ENCODE measurements around the gene SULT1C2. TPM values are rescaled to one million over a fixed set of nuclear protein-coding genes. Genes with fewer than 3 reads are reported as not detected.

The SULT1C2 gene
- total RNA-seq, 1 experiment from 2014 or later: 2.0 TPM

DNA sequence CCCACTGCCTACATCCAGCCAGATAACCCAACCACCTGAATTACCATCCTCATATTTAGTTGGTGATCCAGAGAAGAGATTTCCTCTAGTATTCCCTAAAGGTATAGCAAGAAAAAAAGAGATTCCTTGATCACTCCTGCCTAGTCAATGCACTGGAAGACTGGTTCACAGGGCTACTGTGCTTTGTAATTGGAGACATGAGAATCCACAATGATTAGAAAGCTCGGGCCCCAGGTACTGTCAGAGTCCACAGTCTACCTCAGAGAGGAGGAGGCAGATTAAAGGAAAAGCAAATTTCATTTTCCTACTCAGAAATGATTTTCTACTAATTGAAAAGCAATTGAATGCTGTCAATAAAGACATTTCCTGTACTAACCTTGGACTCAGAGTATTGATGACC, 26.7 kb upstream of the SULT1C2 start:
- H3K4me1 Mint-ChIP-seq (ENCODE audit: low read depth, unreplicated experiment): peaks cover 35% of the 10 kb centered on the region
- H3K4me3 Mint-ChIP-seq (ENCODE audit: low read depth, unreplicated experiment): no peak overlapping the region
- H3K27me3 Mint-ChIP-seq (ENCODE audit: unreplicated experiment): no peaks in the 10 kb centered on the region
- no peak overlapping the region for H3K27ac Mint-ChIP-seq (ENCODE audit: unreplicated experiment)
- H3K36me3 Mint-ChIP-seq (ENCODE audit: insufficient read depth, unreplicated experiment): no peaks in the 10 kb centered on the region
- TF ChIP-seq, protein P1, sequence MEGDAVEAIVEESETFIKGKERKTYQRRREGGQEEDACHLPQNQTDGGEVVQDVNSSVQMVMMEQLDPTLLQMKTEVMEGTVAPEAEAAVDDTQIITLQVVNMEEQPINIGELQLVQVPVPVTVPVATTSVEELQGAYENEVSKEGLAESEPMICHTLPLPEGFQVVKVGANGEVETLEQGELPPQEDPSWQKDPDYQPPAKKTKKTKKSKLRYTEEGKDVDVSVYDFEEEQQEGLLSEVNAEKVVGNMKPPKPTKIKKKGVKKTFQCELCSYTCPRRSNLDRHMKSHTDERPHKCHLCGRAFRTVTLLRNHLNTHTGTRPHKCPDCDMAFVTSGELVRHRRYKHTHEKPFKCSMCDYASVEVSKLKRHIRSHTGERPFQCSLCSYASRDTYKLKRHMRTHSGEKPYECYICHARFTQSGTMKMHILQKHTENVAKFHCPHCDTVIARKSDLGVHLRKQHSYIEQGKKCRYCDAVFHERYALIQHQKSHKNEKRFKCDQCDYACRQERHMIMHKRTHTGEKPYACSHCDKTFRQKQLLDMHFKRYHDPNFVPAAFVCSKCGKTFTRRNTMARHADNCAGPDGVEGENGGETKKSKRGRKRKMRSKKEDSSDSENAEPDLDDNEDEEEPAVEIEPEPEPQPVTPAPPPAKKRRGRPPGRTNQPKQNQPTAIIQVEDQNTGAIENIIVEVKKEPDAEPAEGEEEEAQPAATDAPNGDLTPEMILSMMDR (IDR thresholded peaks at IDR 0.05; ENCODE audit: unreplicated experiment): no peak
- BruUV-seq (replicated peaks): no TSS peak
- H3K9me3 Mint-ChIP-seq (ENCODE audit: low read depth, unreplicated experiment): no peaks in the 10 kb centered on the region
- intact Hi-C loops (cut with micrococcal nuclease; ENCODE audit: unreplicated experiment): no loop called here
- DNase-seq: no peak
- CTCF ChIA-PET: no interaction called here

DNA sequence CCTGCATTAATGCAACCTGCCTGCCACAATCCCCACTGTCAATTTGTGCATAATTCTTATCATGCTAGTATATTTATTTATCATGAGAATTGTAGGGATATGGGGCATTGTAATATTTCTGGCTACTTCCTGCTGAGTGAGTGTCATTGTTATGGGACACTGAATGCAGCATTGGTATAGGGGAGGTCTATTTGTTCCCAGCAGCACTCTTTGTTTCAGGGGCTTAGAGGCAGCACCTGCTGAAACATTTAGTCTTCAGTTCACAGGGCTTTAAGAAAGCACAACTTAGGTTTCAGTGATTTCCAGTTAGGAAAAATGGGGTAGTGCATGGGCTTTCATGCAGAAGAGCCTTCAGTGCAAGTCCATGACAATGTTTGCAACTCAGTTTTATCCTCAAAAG, 25.3 kb upstream of the SULT1C2 start:
- CTCF ChIA-PET: no interaction called here
- no peak overlapping the region for H3K27ac Mint-ChIP-seq (ENCODE audit: unreplicated experiment)
- H3K36me3 Mint-ChIP-seq (ENCODE audit: insufficient read depth, unreplicated experiment): no peaks in the 10 kb centered on the region
- TF ChIP-seq, protein P1 (IDR thresholded peaks at IDR 0.05; ENCODE audit: unreplicated experiment): no peak
- H3K4me3 Mint-ChIP-seq (ENCODE audit: low read depth, unreplicated experiment): no peak overlapping the region
- BruUV-seq (replicated peaks): no TSS peak
- peaks cover 48% of the 10 kb centered on the region for H3K4me1 Mint-ChIP-seq (ENCODE audit: low read depth, unreplicated experiment)
- DNase-seq: no peak
- no peaks in the 10 kb centered on the region for H3K27me3 Mint-ChIP-seq (ENCODE audit: unreplicated experiment)
- intact Hi-C loops (cut with micrococcal nuclease; ENCODE audit: unreplicated experiment): no loop called here
- H3K9me3 Mint-ChIP-seq (ENCODE audit: low read depth, unreplicated experiment): no peaks in the 10 kb centered on the region

DNA sequence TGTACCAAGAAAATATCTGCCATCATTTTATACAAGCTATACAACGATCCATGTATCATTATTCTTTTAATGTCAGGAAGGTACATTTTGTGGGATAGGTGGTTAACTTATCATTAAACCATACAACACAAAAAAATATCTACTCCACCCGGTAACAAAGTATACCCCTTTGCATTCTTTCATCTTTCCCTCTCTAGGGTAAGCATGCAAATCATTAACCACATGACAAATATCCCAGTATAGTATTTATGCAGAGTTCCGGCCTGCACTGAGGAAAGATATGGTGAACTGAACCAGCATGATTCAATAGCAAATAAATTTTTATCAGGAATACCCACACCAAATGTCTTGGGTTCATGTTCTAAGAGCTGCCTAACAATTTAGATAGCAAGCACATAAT, 22.5 kb upstream of the SULT1C2 start:
- CTCF ChIA-PET: no interaction called here
- TF ChIP-seq, protein P1 (IDR thresholded peaks at IDR 0.05; ENCODE audit: unreplicated experiment): no peak
- H3K9me3 Mint-ChIP-seq (ENCODE audit: low read depth, unreplicated experiment): no peaks in the 10 kb centered on the region
- no peaks in the 10 kb centered on the region for H3K27me3 Mint-ChIP-seq (ENCODE audit: unreplicated experiment)
- H3K4me1 Mint-ChIP-seq (ENCODE audit: low read depth, unreplicated experiment): peaks cover 76% of the 10 kb centered on the region
- BruUV-seq (replicated peaks): no TSS peak
- H3K27ac Mint-ChIP-seq (ENCODE audit: unreplicated experiment): peak overlapping the region; percentile 77
- no peak overlapping the region for H3K4me3 Mint-ChIP-seq (ENCODE audit: low read depth, unreplicated experiment)
- H3K36me3 Mint-ChIP-seq (ENCODE audit: insufficient read depth, unreplicated experiment): peaks cover 3% of the 10 kb centered on the region
- intact Hi-C loops (cut with micrococcal nuclease; ENCODE audit: unreplicated experiment): loop anchor here (5.0 kb wide), 1 partner anchor 49 kb away; no protein-coding TSS in a partner anchor
- DNase-seq: no peak

DNA sequence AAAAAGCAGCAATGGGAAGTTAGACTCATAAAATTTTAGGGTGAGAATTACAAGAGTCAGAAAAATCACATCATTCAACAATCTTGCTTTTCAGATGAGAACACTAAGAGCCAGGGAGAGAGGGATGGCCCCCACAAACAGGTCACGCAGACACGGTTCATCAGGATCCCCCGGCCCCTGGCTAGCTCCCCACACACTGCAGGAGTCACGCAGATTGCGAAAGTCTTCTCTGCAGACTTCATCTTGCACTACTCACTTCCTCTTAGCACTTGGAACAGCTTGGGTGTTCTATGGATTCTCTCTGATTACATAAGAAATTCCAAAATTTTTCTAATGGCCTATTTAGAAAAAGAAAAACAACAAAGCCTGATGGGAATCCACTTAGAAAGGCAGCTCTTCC, 21.6 kb upstream of the SULT1C2 start:
- intact Hi-C loops (cut with micrococcal nuclease; ENCODE audit: unreplicated experiment): loop anchor here (5.0 kb wide), 1 partner anchor 50 kb away; no protein-coding TSS in a partner anchor
- TF ChIP-seq, protein P1 (IDR thresholded peaks at IDR 0.05; ENCODE audit: unreplicated experiment): no peak
- peak overlapping the region; percentile 77 for H3K27ac Mint-ChIP-seq (ENCODE audit: unreplicated experiment)
- CTCF ChIA-PET: interaction anchor here (1.3 kb wide), 1 partner anchor 51 kb away, joined by 3 read pairs; no protein-coding TSS in a partner anchor
- no TSS peak for BruUV-seq (replicated peaks)
- no peaks in the 10 kb centered on the region for H3K27me3 Mint-ChIP-seq (ENCODE audit: unreplicated experiment)
- no peak for DNase-seq
- H3K4me1 Mint-ChIP-seq (ENCODE audit: low read depth, unreplicated experiment): peaks cover 84% of the 10 kb centered on the region
- H3K4me3 Mint-ChIP-seq (ENCODE audit: low read depth, unreplicated experiment): no peak overlapping the region
- H3K9me3 Mint-ChIP-seq (ENCODE audit: low read depth, unreplicated experiment): no peaks in the 10 kb centered on the region
- H3K36me3 Mint-ChIP-seq (ENCODE audit: insufficient read depth, unreplicated experiment): peaks cover 10% of the 10 kb centered on the region

Data from Calu3 (cell line).